Fibroblast of lung (primary cell): ENCODE results near the gene CCL25.

Experiments used
- EZH2 ChIP-seq: IDR thresholded peaks from 2 replicates; pipeline ENCODE4 v1.5.1; 2012; ENCODE audit warnings: low read length, control low read depth, mild to moderate bottlenecking; ENCODE audit errors: missing control alignments
- TF ChIP-seq, protein P1 (sequence below), 2 donors: IDR thresholded peaks in 1 of 2; conservative IDR thresholded peaks in 1 of 2; 1 replicate in 1 of 2; 2 replicates in 1 of 2; pipeline ENCODE4 v1.5.1; 2011 to 2012; ENCODE audit warnings: low read length in 2 of 2, control low read depth in 1 of 2, inconsistent platforms in 1 of 2, low read depth in 1 of 2, mild to moderate bottlenecking in 1 of 2

DNA sequence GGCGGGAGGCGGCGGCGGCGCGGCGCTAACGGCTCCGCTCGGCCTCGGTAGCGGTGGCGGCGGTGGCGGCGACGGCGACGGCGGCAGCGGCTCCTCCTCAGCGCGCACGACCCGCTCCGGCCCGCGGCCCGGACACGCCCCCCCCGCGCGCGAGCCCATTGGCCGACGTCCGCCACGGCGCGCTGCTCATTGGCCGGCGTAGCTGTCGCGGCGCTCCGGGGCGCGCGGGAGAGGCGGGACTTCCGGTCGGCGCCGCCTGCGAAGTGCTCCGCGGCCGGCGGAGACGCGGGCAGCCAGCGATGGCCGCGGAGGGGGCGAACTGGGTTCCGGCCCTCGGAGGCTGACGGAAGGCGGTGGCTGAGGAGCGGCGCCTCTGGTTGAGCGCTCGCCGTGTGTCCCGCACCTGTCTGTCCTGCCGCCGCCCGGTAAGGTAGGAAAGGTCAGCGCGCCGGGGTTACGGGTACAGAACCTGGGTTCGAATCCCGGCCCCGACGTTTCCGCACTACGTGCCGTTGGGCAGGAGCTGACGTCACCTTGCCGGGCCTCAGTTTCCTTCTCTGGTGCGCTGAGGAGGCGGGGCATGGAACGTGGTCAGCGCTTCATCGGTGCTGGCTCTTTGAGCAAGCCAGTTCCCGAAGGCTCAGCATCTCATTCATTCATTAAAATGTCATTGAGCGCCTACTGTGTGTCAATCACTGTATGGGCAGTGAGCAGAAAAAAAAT, 46.9 kb upstream of the CCL25 start, which contains the start of gene ELAVL1:
- TF ChIP-seq, protein P1, sequence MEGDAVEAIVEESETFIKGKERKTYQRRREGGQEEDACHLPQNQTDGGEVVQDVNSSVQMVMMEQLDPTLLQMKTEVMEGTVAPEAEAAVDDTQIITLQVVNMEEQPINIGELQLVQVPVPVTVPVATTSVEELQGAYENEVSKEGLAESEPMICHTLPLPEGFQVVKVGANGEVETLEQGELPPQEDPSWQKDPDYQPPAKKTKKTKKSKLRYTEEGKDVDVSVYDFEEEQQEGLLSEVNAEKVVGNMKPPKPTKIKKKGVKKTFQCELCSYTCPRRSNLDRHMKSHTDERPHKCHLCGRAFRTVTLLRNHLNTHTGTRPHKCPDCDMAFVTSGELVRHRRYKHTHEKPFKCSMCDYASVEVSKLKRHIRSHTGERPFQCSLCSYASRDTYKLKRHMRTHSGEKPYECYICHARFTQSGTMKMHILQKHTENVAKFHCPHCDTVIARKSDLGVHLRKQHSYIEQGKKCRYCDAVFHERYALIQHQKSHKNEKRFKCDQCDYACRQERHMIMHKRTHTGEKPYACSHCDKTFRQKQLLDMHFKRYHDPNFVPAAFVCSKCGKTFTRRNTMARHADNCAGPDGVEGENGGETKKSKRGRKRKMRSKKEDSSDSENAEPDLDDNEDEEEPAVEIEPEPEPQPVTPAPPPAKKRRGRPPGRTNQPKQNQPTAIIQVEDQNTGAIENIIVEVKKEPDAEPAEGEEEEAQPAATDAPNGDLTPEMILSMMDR (conservative IDR thresholded peaks at IDR 0.05 in 1 of 2, IDR thresholded peaks at IDR 0.05 in 1 of 2; ENCODE audit: low read depth in 1 of 2, low read length in 2 of 2): no peak
- TF ChIP-seq EZH2: no peak
